Erythroblast (primary cell): ENCODE measurements around the gene GNG14.

Source experiments
- GATA1 ChIP-seq: IDR thresholded peaks from 2 replicates; pipeline ENCODE4 v1.6.1; 2011; ENCODE audit warnings: low read depth, mild to moderate bottlenecking, control low read depth, low read length, moderate library complexity
- POLR2A ChIP-seq: IDR thresholded peaks from 2 replicates; pipeline ENCODE4 v1.6.1; 2011; ENCODE audit warnings: mild to moderate bottlenecking, low read length

DNA sequence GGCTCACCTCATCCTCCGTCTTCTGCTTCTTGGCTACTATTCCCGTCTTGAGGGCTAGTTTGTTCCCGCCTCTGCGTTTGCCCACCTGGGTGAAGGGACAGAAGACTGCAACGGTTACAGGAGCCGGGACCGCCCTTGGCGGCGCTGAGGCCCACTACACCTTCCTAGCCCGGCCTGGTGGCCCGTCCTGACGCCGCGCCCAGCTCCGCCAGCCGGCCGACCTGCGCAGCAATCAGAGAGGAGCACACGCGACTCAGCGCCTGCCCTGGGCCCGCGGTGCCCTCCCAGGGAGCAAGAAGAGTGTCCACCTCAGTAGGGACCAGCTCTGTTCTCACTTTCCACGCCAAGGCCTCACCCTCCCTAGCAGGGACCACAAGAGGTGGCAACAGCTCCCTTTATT is 43.5 kb downstream of the GNG14 start:
- TF ChIP-seq POLR2A = no peak
- TF ChIP-seq GATA1 = no peak
